ENCODE measurements around the gene SCAF8. TPM values are rescaled to one million over a fixed set of nuclear protein-coding genes. Genes with fewer than 3 reads are reported as not detected.

SCAF8 gene
- total and polyA plus RNA-seq, 2 of the 8 experiments (the other 6 are each of a cell fraction or from before 2014, with no cell fraction given): 20.3 to 46.3 TPM

GRCh38 chr6:154876486-154877280, 143.5 kb downstream of the SCAF8 start:
- H4K91ac ChIP-seq (replicated peaks; ENCODE audit: insufficient read length, low read length): no peak overlapping the region
- DNase-seq (ENCODE audit: low read depth in 1 of 2, low spot score in 2 of 2) (no peak), FAIRE-seq (no peak)
- no peaks in the 10 kb centered on the region for H3K9me3 ChIP-seq (ENCODE audit: insufficient read depth in 2 of 2, low read depth in 1 of 2, low read length in 1 of 2)
- H2BK12ac ChIP-seq (ENCODE audit: low read depth, low read length): no peak overlapping the region
- no peak overlapping the region for H4K8ac ChIP-seq (ENCODE audit: extremely low read depth, insufficient read depth, low read length)
- H3K36me3 ChIP-seq (ENCODE audit: control insufficient read depth in 2 of 4, insufficient read depth in 4 of 4, low read length in 3 of 4): no peaks in the 10 kb centered on the region
- H3K4me3 ChIP-seq (ENCODE audit: extremely low read depth in 1 of 4, insufficient read depth in 2 of 4, low read depth in 3 of 4, low read length in 4 of 4): no peak overlapping the region
- H3K27me3 ChIP-seq (replicated peaks in 1 of 4; ENCODE audit: control insufficient read depth in 3 of 4, extremely low read depth in 1 of 4, insufficient read depth in 3 of 4, low read length in 3 of 4): no peaks in the 10 kb centered on the region
- H3K79me1 ChIP-seq (ENCODE audit: low read depth, low read length): no peaks in the 10 kb centered on the region; the same call in 1 of the 2 replicates
- no peak overlapping the region for H2BK120ac ChIP-seq (replicated peaks; ENCODE audit: low read depth, low read length)
- H3K4ac ChIP-seq (replicated peaks; ENCODE audit: insufficient read length, low read depth, low read length): no peak overlapping the region
- H3K9ac ChIP-seq (replicated peaks in 1 of 4; ENCODE audit: extremely low read depth in 1 of 4, low read depth in 3 of 4, low read length in 3 of 4): no peak overlapping the region
- no peak overlapping the region for H2AFZ ChIP-seq (ENCODE audit: low read length)
- H2AK5ac ChIP-seq (ENCODE audit: low read depth, low read length): no peak overlapping the region
- H3K4me1 ChIP-seq (replicated peaks in 1 of 4; ENCODE audit: control insufficient read depth in 3 of 4, insufficient read depth in 4 of 4, low read length in 3 of 4): peaks cover 4 to 17% (median 13%) of the 10 kb centered on the region in 4 experiments; a peak in 6 of 7 replicates
- H2BK20ac ChIP-seq (ENCODE audit: low read length): no peak overlapping the region
- peaks cover 0 to 4% of the 10 kb centered on the region in 2 experiments; a peak in 2 of 4 replicates for H3K79me2 ChIP-seq (ENCODE audit: control insufficient read depth in 1 of 2, insufficient read depth in 2 of 2, low read length in 2 of 2)
- H3K4me2 ChIP-seq (ENCODE audit: insufficient read depth in 1 of 2, low read depth in 2 of 2, low read length in 2 of 2): no peak overlapping the region
- ChIA-PET CTCF (ENCODE audit: partially characterized antibody) (interaction anchor here (0.7 to 1.8 kb wide), 8 partner anchors 9 to 374 kb away, joined by 3 to 7 read pairs (median 4); no protein-coding TSS in a partner anchor), POLR2A (ENCODE audit: partially characterized antibody) (no interaction called here)
- no peak overlapping the region for H3K18ac ChIP-seq (ENCODE audit: extremely low read depth, low read length)
- no peak overlapping the region for H3K14ac ChIP-seq (ENCODE audit: insufficient read length)
- H4K5ac ChIP-seq (ENCODE audit: insufficient read length, low read depth, low read length): no peak overlapping the region
- no peak overlapping the region for H3K27ac ChIP-seq (ENCODE audit: low read depth, low read length)
- H4K20me1 ChIP-seq (replicated peaks in 1 of 2; ENCODE audit: control insufficient read depth in 1 of 2, insufficient read depth in 2 of 2, low read length in 2 of 2): peaks cover 0 to 6% of the 10 kb centered on the region in 2 experiments
- H3K56ac ChIP-seq (replicated peaks; ENCODE audit: insufficient read length, low read depth, low read length): no peak overlapping the region
- H3K23me2 ChIP-seq (ENCODE audit: low read depth, low read length): no peaks in the 10 kb centered on the region
- no peak overlapping the region for H2BK15ac ChIP-seq (ENCODE audit: low read length)
- no peak overlapping the region for H3K23ac ChIP-seq (ENCODE audit: insufficient read length)
- no peak overlapping the region for H2BK5ac ChIP-seq (ENCODE audit: low read depth, low read length)
- 92% methylated on average over 3 of the region's 3 CpGs; no CpG with 5 or more reads in 1 of the 2 experiments for WGBS, 2 experiments (ENCODE audit: extremely low coverage in 1 of 2, insufficient coverage in 1 of 2, insufficient read length in 1 of 2, insufficient replicate concordance in 2 of 2, low coverage in 1 of 2, low lambda C conversion rate in 2 of 2, missing lambda C conversion rate in 1 of 2)
- TF ChIP-seq JUND (IDR thresholded peaks at IDR 0.05; ENCODE audit: low read length): no peak
- TF ChIP-seq BCL11A (IDR thresholded peaks at IDR 0.05; ENCODE audit: low read depth in 2 of 2, low read length in 2 of 2): no peak
- no peak for TF ChIP-seq RBBP5 (IDR thresholded peaks at IDR 0.05; ENCODE audit: borderline replicate concordance, low read depth, low read length)
- no peak for TF ChIP-seq EP300 (IDR thresholded peaks at IDR 0.05; ENCODE audit: borderline replicate concordance in 1 of 2, low read depth in 2 of 2, low read length in 2 of 2)
- TF ChIP-seq RNF2 (IDR thresholded peaks at IDR 0.05; ENCODE audit: borderline replicate concordance, low read depth, low read length, missing control alignments, poor library complexity, severe bottlenecking): no peak
- no peak for TF ChIP-seq E2F6 (IDR thresholded peaks at IDR 0.05)
- no peak for TF ChIP-seq ATF3 (IDR thresholded peaks at IDR 0.05; ENCODE audit: insufficient read depth, low read depth, low read length)
- no peak for TF ChIP-seq JUN (IDR thresholded peaks at IDR 0.05; ENCODE audit: low read depth, low read length)
- no peak for TF ChIP-seq RFX5 (IDR thresholded peaks at IDR 0.05; ENCODE audit: borderline replicate concordance, low read depth, low read length)
